WTC11 (cell line): ENCODE results near the gene ZNF324B.

Experiments
- ATF3 ChIP-seq: sonication (generic); formaldehyde crosslinking; conservative IDR thresholded peaks from 2 replicates; pipeline ENCODE4 v1.8.1; 2022; ENCODE audit warnings: mild to moderate bottlenecking, missing genetic modification reagents
- CREB1 ChIP-seq: sonication (generic); formaldehyde crosslinking; IDR thresholded peaks from 2 replicates; pipeline ENCODE4 v1.8.0; 2023; ENCODE audit warnings: mild to moderate bottlenecking, missing genetic modification reagents
- CTCF ChIP-seq: fragments of 200-600 bp; IDR thresholded peaks from 2 replicates; pipeline ENCODE4 v1.8.0; 2022; ENCODE audit warnings: antibody characterized with exemption
- E2F1 ChIP-seq: sonication (generic); formaldehyde crosslinking; IDR thresholded peaks from 2 replicates; pipeline ENCODE4 v1.8.0; 2022; ENCODE audit warnings: mild to moderate bottlenecking, missing genetic modification reagents
- FOXK1 ChIP-seq: sonication (generic); formaldehyde crosslinking; IDR thresholded peaks from 2 replicates; pipeline ENCODE4 v1.8.0; 2022; ENCODE audit warnings: mild to moderate bottlenecking, moderate library complexity, missing genetic modification reagents
- KAT7 ChIP-seq: sonication (generic); formaldehyde crosslinking; IDR thresholded peaks from 2 replicates; pipeline ENCODE4 v1.8.1; 2023; ENCODE audit warnings: missing genetic modification reagents, mild to moderate bottlenecking, borderline replicate concordance
- MLX ChIP-seq: sonication (generic); formaldehyde crosslinking; IDR thresholded peaks from 2 replicates; pipeline ENCODE4 v1.8.1; 2023; ENCODE audit warnings: mild to moderate bottlenecking, missing genetic modification reagents, moderate library complexity
- ZSCAN18 ChIP-seq: fragments of 250-450 bp; sonication (Bioruptor Pico); IDR thresholded peaks from 2 replicates; pipeline ENCODE4 v2.1.2; 2022; ENCODE audit warnings: mild to moderate bottlenecking, moderate library complexity
- TF ChIP-seq, protein P1 (sequence below): sonication (generic); formaldehyde crosslinking; IDR thresholded peaks from 2 replicates; pipeline ENCODE4 v1.8.0; 2022; ENCODE audit warnings: mild to moderate bottlenecking, missing genetic modification reagents
- TF ChIP-seq, protein P2 (sequence below): sonication (generic); formaldehyde crosslinking; IDR thresholded peaks from 2 replicates; pipeline ENCODE4 v1.8.1; 2023; ENCODE audit warnings: mild to moderate bottlenecking, moderate library complexity, missing genetic modification reagents

- TF ChIP-seq CREB1 (CRISPR knock-in tag) (no peak), ATF3 (no peak), FOXK1 (CRISPR knock-in tag) (no peak), CTCF (no peak), KAT7 (no peak), MLX (no peak), E2F1 (CRISPR knock-in tag) (no peak), ZSCAN18 (CRISPR knock-in tag) (no peak)
- TF ChIP-seq, protein P1, sequence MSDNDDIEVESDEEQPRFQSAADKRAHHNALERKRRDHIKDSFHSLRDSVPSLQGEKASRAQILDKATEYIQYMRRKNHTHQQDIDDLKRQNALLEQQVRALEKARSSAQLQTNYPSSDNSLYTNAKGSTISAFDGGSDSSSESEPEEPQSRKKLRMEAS = no peak
- TF ChIP-seq, protein P2, sequence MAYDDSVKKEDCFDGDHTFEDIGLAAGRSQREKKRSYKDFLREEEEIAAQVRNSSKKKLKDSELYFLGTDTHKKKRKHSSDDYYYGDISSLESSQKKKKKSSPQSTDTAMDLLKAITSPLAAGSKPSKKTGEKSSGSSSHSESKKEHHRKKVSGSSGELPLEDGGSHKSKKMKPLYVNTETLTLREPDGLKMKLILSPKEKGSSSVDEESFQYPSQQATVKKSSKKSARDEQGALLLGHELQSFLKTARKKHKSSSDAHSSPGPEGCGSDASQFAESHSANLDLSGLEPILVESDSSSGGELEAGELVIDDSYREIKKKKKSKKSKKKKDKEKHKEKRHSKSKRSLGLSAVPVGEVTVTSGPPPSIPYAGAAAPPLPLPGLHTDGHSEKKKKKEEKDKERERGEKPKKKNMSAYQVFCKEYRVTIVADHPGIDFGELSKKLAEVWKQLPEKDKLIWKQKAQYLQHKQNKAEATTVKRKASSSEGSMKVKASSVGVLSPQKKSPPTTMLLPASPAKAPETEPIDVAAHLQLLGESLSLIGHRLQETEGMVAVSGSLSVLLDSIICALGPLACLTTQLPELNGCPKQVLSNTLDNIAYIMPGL (CRISPR knock-in tag) = no peak
These were observed 16.9 kb downstream of the ZNF324B start for GRCh38 chr19:58468216-58468839.
